IPS-NIHi11 (cell line): ENCODE results near the gene AP3M1.
"Not testable (repeated sequence)": the region's sequence is repeated elsewhere in the genome, so short reads cannot be mapped to it uniquely, and the experiment has no call there.

Experiments
- DNase-seq: peaks from one replicate; pipeline ENCODE4 v3.0.0; 2012; ENCODE audit warnings: mixed read lengths, low spot score

The AP3M1 gene

DNA sequence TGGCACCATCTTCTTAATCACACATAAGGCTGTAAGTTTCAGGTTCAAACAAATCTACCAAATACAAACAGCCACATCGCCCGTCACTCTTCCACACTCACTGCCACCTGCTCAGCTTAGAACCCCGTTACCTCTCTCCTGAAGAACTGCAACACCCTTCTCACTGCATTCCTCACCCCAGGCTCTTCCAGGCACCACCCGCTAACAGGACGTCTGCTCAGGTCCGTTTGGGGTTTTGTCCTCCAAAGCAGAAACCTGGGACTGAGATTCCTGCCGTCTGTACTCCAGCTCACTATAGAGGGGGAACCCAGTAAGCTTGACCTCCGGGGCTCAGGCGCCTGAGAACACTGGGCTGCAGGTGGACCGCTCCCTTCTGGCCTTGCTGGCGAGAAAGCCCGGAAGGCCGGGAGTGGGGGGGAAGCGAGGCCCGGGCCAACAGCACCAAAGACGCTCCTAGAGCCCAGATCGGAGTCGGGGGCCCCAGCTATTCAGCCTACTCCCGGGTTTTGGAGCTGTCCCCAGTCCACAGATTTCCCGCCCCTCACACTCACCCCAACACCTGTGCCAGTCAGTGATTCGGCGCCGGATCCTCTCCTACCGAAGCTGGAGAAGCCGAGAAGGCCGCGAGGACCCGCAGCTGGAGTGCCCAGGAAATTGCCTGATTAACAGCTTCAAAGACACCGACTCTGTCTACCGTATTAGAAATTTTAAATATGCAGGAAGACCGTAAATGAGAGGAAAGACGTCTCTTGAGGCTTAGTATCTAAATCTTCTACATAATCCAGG lies at the start of gene AP3M1:
TSS of gene AP3M1 (minus strand) at position 625 of the 786 bp plus-strand sequence. CDS start 12,449 bp downstream, outside the sequence.
- DNase-seq, result peak; percentile 90

DNA sequence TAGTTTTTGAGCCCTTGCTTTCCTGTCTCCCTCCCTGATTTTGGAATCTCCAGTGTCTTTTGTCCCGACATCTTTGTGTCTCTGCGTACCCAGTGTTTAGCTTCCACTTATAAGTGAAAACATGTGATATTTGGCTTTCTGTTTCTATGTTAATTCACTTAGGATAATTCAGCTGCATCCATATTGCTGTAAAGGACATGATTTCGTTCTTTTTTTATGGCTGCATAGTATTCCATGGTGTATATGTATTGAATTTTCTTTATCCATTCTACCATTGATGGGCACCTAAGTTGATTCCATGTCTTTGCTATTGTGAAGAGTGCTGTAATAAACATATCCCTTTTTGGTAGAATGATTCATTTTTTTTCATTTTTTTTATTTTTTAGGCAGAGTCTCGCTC lies 48.7 kb upstream of the AP3M1 start:
- no peak for DNase-seq

GRCh38 chr10:74194999-74195398 lies 44.4 kb upstream of the AP3M1 start:
- DNase-seq, result no peak

DNA sequence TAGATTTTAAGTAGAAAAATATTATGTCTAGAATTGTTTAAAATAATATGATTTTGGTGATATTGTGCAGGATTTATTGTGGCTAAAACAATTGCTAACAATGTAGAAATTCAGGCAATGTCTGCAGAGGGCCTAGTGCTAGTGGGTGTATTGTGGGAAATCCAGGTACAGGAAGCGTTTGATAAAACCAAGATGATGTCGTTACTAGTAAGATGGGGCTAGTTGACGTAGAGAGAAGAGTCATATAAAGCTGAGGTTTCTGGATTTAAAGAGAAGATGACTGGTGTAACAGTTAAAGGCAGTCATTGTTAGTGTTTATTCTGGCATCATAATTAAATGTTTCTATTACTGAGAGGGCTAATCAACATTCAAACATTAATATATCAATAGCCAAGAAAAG lies 43.9 kb upstream of the AP3M1 start:
- no peak for DNase-seq

DNA sequence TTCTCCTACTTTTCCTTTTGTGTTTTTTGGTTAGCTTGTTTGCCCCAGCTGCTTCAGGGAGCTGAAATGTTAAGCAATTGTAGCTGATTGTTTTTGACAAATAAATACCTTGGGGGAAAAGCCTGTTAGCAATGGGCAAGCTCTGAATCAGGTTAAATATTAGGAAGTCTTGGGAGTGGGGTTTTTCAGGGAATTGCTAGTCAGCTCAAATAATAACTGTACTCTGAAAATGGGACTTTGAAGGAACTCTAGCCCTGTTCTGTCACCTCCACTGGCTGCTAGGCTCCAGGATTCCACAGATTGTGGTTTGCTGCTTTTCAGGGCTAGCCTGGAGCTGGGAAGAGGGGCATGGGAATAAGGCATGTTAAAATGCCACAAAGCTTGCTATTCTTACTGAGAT lies 39.9 kb upstream of the AP3M1 start:
- DNase-seq, result no peak

DNA sequence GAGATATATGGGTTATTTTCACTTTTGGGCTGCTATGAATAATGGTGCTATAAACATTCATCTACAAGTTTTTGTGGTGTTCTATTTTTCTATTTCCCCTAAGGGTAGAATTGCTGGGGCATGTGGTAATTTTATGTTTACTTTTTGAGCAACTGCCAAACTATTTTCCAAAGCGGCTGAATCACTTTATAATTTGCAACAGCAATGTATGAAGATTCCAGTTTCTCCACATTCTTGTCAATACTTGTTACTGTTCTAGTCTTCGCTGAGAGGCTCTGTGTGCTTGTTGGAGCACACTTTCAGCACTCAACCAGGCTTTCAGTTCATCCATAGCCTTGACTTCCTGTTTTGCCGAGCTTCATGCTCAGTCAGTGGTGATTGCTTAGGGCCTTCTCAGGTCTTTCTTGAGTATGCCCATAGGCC lies 39.4 kb upstream of the AP3M1 start:
- DNase-seq, result peak; percentile 38

- DNase-seq, result not testable (repeated sequence)
Observed at GRCh38 chr10:74188617-74189016, 38.0 kb upstream of the AP3M1 start.

- no peak for DNase-seq
Observed at GRCh38 chr10:74187237-74187636, 36.6 kb upstream of the AP3M1 start.

DNA sequence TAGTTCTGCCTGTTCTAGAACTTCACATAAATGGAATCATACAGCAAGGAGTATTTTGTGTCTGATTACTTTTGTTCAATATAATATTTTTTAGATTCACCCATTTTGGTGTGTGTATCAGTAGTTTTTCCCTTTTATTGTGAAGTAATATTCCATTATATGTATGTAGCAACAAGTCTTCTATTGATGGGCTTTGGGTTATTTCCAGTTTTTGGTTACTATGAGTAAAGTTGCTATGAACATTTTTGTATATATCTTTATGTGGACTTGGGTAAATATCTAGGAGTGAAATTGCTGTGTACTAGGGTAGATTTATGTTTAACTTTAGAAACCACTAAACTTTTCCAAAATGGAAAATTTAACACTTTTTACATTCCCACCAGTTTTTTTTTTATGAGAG lies 36.0 kb upstream of the AP3M1 start:
- DNase-seq, result no peak

DNA sequence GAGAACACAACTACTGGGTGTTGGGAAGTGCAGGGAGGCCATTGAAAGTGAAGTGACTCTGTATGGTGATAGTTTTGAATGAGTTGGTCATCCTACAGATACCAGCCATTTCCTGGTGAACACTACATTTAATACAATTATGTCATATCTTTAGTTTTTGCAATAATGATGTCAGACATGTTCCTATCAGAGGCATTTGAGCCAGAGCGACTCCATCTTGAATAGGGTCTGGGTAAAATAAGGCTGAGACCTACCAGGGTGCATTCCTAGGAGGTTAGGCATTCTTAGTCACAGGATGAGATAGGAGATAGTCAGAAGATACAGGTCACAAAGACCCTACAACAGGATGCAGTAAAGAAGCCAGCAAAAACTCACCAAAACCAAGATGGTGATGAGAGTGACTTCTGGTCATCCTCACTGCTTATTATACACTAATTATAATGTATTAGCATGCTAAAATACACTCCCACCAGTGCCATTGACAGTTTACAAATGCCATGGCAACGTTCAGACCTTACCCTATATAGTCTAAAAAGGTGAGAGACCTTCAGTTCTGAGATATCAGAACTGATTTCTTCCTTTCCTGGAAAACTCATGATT lies 28.6 kb upstream of the AP3M1 start:
- DNase-seq, result no peak

GRCh38 chr10:74178042-74178791 lies 27.6 kb upstream of the AP3M1 start:
- no peak for DNase-seq

DNA sequence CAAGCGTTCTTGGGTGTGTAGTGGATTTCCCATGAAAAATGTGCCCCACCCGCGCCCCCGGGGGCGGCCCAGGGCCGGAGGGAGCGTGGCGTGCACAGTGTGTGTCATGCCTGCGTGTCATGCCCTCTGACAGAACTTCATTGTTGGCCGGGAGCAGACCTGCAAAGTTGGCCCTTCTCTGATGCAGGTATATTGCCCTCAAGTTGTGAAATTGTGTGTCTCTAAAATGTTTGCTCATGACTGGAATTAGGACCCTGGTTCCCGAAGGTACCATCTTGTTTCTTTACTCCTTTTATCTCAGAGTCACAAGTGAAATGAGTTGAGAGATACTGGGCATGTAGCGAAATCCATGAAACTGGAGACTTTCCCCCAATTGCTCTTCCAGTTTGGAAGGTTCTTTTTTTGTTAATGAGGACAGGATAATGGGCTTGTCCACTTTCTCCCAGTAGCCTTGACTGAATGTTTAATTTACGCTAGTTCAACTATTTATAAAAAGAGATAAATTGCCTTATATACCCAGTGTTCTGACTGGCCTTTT lies 26.6 kb upstream of the AP3M1 start:
- peak; percentile 19 for DNase-seq

- DNase-seq, result peak; percentile 94
Observed at GRCh38 chr10:74176380-74177139, 25.9 kb upstream of the AP3M1 start.

DNA sequence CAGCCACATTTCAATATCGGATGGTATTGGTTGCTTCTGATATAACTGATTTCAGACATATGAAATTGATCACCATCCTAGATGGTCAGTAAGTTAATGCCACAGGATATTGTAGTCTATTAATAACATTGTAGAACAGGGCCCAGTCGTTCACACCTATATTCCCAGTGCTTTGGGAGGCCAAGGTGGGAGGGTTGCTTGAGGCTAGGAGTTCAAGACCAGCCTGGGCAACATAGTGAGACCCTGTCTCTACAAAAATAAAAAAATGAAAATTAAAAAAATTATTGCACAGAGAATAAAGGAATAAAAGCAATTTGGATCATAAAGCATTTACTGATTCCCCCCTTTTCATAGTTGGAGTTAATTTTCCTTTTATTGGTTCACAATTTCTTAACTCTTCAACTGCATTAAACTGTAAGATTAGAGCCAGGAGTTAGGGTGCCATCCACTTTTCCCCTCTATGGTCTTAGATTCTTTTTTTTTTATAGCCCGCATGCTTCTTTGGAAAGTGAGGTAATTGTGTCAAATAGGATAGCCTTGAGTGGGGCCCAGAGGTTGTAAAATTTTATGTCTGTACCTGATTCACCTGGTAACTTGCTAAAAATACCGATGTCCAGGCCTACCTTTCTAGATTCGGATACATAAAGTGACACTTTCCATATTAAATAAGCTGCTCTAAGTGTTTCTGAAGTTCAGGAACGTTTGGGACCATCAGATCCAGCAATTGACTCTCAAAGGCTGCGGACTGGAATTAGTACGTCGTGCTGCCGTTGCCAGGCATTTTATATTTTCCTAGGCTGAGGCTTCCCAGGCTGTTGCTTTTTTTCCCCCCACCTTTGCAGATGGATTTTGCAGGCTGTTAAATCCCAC lies 25.1 kb upstream of the AP3M1 start:
- DNase-seq, result no peak

- DNase-seq, result no peak
Observed at GRCh38 chr10:74174521-74174920, 23.9 kb upstream of the AP3M1 start.

GRCh38 chr10:74171625-74172024 lies 21.0 kb upstream of the AP3M1 start:
- DNase-seq, result no peak

GRCh38 chr10:74167443-74167842 lies 16.8 kb upstream of the AP3M1 start:
- no peak for DNase-seq

GRCh38 chr10:74165530-74165901 lies 14.9 kb upstream of the AP3M1 start:
- DNase-seq, result no peak

GRCh38 chr10:74164716-74165529 lies 14.3 kb upstream of the AP3M1 start:
- no peak for DNase-seq
